HG03064 (cell line): ENCODE data around the gene AFMID.

Experiments used
- ATAC-seq: cut with Tn5 transposase; IDR thresholded peaks from one replicate; pipeline ENCODE4 v1.9.1; 2021; ENCODE audit warnings: low read depth; ENCODE audit not compliant: unreplicated experiment

The AFMID gene

GRCh38 chr17:78236362-78237127 is 49.4 kb downstream of the AFMID start:
- ATAC-seq = no peak

- ATAC-seq = no peak
Measured at GRCh38 chr17:78237401-78238012, 50.3 kb downstream of the AFMID start.

GRCh38 chr17:78238823-78239488 is 51.8 kb downstream of the AFMID start:
- ATAC-seq = no peak

- no peak for ATAC-seq
Measured at GRCh38 chr17:78239489-78239931, 52.3 kb downstream of the AFMID start.

GRCh38 chr17:78240012-78240655 is 53.0 kb downstream of the AFMID start:
- no peak for ATAC-seq

GRCh38 chr17:78240839-78241238 is 53.7 kb downstream of the AFMID start:
- no peak for ATAC-seq

- no peak for ATAC-seq
Measured at GRCh38 chr17:78241277-78242023, 54.3 kb downstream of the AFMID start.

- ATAC-seq = no peak
Measured at GRCh38 chr17:78242024-78242742, 55.0 kb downstream of the AFMID start.

GRCh38 chr17:78247304-78247703 is 60.1 kb downstream of the AFMID start:
- no peak for ATAC-seq

- no peak for ATAC-seq
Measured at GRCh38 chr17:78248051-78248914, 61.1 kb downstream of the AFMID start.

- ATAC-seq = no peak
Measured at GRCh38 chr17:78249074-78249817, 62.1 kb downstream of the AFMID start.

- ATAC-seq = no peak
Measured at GRCh38 chr17:78249818-78250806, 63.0 kb downstream of the AFMID start.

- no peak for ATAC-seq
Measured at GRCh38 chr17:78250891-78251772, 64.0 kb downstream of the AFMID start.

- ATAC-seq = no peak
Measured at GRCh38 chr17:78251773-78252103, 64.6 kb downstream of the AFMID start.

- ATAC-seq = no peak
Measured at GRCh38 chr17:78252111-78252634, 65.0 kb downstream of the AFMID start.
